ENCODE data around the gene CCDC71. TPM values are rescaled to one million over a fixed set of nuclear protein-coding genes. Genes with fewer than 3 reads are reported as not detected.

CCDC71 gene
- total RNA-seq, 1 donor from 2014 or later, result 29.4 TPM

DNA sequence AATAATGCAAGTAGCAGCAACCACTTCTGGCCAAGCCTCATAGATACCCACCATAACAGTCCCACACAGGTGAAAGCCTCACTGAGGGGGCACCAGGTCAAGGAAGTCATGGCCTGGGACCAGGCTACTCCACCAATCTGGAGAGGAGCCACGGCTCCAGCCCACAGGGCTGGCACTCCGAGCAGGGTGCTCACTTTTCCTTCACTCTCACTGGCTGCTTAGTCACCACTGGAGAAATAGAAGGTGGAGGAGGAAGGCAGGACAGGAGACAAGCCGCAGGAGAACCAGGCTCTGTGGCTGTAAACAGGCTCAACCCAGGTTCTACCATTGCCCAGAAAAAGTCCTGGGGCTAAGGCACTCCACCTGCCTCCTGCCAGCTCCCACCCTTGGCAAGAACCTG is 46.7 kb downstream of the CCDC71 start:
- Mint-ChIP-seq H3K9me3 (no peaks in the 10 kb centered on the region), H3K36me3 (ENCODE audit: low read depth) (peaks cover 4% of the 10 kb centered on the region), H3K27ac (ENCODE audit: unreplicated experiment) (no peak overlapping the region), H3K4me1 (peaks cover 5% of the 10 kb centered on the region), H3K27me3 (ENCODE audit: low read depth) (no peaks in the 10 kb centered on the region), H3K4me3 (peak overlapping the region; percentile 90)
- TF ChIP-seq, protein P1, sequence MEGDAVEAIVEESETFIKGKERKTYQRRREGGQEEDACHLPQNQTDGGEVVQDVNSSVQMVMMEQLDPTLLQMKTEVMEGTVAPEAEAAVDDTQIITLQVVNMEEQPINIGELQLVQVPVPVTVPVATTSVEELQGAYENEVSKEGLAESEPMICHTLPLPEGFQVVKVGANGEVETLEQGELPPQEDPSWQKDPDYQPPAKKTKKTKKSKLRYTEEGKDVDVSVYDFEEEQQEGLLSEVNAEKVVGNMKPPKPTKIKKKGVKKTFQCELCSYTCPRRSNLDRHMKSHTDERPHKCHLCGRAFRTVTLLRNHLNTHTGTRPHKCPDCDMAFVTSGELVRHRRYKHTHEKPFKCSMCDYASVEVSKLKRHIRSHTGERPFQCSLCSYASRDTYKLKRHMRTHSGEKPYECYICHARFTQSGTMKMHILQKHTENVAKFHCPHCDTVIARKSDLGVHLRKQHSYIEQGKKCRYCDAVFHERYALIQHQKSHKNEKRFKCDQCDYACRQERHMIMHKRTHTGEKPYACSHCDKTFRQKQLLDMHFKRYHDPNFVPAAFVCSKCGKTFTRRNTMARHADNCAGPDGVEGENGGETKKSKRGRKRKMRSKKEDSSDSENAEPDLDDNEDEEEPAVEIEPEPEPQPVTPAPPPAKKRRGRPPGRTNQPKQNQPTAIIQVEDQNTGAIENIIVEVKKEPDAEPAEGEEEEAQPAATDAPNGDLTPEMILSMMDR (conservative IDR thresholded peaks at IDR 0.05), result no peak
- no peak for DNase-seq (ENCODE audit: low read depth, low spot score)

DNA sequence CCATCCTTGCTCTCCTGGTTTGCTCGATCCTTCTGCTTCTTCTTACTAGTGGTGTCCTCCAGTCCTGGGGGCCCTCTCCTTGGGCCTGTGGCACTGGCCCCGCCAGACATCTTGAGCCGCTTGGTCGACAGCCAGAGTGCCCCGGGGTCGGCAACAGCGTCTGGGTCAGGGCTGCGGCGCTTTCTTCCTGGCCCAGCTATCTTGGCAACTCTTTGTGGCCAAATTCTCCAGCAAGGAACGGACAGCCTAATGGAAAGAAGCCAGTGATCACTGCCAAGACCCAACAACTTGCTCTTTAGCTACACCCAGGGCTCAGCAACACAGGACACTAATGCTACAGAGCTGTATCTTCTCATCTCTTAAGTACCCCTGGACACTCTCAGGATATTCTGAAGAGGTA is 47.1 kb downstream of the CCDC71 start:
- TF ChIP-seq, protein P1 (conservative IDR thresholded peaks at IDR 0.05), result no peak
- Mint-ChIP-seq H3K27ac (ENCODE audit: unreplicated experiment) (no peak overlapping the region), H3K9me3 (no peaks in the 10 kb centered on the region), H3K36me3 (ENCODE audit: low read depth) (peaks cover 4% of the 10 kb centered on the region), H3K4me3 (peak overlapping the region; percentile 90), H3K4me1 (peaks cover 5% of the 10 kb centered on the region), H3K27me3 (ENCODE audit: low read depth) (no peaks in the 10 kb centered on the region)
- no peak for DNase-seq (ENCODE audit: low read depth, low spot score)

Other genes starting within 250 kb of the CCDC71 start
- gene ARIH2, start 247.5 kb downstream of the CCDC71 start, total RNA-seq, result 91.7 and 101 TPM in 2 replicates
- gene P4HTM, start 176.1 kb downstream of the CCDC71 start, total RNA-seq, result 29.1 and 31.4 TPM in 2 replicates
- gene WDR6, start 158.9 kb downstream of the CCDC71 start, total RNA-seq, result 284 and 294 TPM in 2 replicates
- 28.2 and 28.7 TPM in 2 replicates for gene DALRD3, start 147.8 kb downstream of the CCDC71 start, total RNA-seq
- 69.5 and 70.9 TPM in 2 replicates for gene NDUFAF3, start 144.2 kb downstream of the CCDC71 start, total RNA-seq
- 259 and 261 TPM in 2 replicates for gene IMPDH2, start 136.9 kb downstream of the CCDC71 start, total RNA-seq
- 153 and 158 TPM in 2 replicates for gene QRICH1, start 72.3 kb downstream of the CCDC71 start, total RNA-seq
- 348 and 382 TPM in 2 replicates for gene QARS1, start 61.6 kb downstream of the CCDC71 start, total RNA-seq
- 71.8 and 72.6 TPM in 2 replicates for gene USP19, start 45.5 kb downstream of the CCDC71 start, total RNA-seq
- gene LAMB2, start 33.3 kb downstream of the CCDC71 start, total RNA-seq, result 108 and 120 TPM in 2 replicates
- gene KLHDC8B, start 5.3 kb upstream of the CCDC71 start, total RNA-seq, result 44.9 and 45.2 TPM in 2 replicates
- 9.2 and 9.8 TPM in 2 replicates for gene C3orf62, start 110.9 kb upstream of the CCDC71 start, total RNA-seq
- gene USP4, start 173.7 kb upstream of the CCDC71 start, total RNA-seq, result 39.3 and 41.5 TPM in 2 replicates
- gene GPX1, start 192.0 kb upstream of the CCDC71 start, total RNA-seq, result 165 and 172 TPM in 2 replicates
- 354 and 361 TPM in 2 replicates for gene RHOA, start 245.6 kb upstream of the CCDC71 start, total RNA-seq
- 9.6 and 12.4 TPM in 2 replicates for gene TCTA, start 246.1 kb upstream of the CCDC71 start, total RNA-seq